Activated CD4-positive, alpha-beta T cell treated with anti-CD3 and anti-CD28 coated beads for 48 hours (primary cell): ENCODE data around the gene MICAL1.

ENCODE experiments used
- DNase-seq: peaks from one replicate; pipeline ENCODE4 v3.0.0-alpha.2; 2020

Gene MICAL1

DNA sequence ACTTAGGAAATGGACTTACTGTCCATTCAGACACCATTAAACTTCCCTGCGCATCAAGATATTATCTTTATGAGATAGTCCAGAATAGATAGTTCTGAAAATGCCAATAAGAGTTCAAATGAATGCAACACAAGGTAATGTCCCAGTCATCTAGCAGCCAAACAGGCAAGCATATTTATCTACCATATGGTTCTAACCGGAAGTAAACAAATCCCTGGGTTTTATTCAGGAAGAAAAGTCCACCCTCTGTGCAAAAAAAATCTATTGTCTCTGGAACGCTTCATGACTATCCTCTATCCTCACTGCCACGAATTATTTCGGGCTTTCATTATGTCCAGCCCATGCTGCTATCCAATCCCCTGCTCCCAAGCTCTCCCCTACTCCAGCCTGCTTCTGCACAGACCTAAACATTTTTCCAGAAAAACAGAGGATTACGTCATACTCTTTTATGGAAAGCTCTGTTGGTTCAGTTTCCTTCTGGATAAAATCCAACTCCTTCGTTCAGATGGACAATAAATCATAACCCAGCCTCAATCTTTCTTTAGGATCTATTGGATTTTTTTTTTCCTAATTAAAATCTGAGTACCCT is 26.6 kb downstream of the MICAL1 start:
- no peak for DNase-seq

DNA sequence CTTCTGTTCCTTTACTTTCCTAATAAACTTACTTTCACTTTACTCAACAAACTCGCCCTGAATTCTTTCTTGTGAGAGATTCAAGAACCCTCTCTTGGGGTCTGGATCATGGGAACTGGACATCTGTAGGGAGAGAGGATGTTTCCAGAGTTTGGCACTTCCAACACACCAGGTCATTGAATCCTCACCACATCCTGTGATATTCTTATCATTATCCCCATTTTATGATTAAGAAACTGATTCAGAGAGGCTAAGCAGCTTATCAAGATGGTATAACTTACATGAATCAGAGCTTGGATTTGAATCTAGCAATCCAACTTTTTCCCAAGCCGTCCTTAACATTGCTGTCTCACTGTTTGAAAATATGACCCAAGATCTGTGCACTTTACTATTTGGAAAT is 30.6 kb downstream of the MICAL1 start:
- no peak for DNase-seq

DNA sequence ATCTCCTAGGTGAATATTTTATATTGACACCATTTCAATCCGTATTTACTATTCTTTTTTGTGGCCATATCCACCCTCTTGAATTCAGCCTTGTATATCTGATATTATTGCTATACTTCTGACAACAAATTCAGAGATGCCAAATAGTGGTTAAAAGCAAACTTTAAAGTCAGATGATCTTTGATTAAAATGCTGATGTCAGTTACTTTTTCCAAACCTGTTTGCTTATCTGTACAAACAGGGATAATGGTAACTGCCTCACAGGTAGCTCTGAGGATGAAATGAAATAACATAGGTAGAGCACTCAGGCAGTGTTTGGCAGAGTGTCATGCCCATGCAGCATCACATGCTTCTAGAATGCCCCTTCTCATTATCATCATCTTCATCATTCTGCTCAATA is 34.4 kb downstream of the MICAL1 start:
- DNase-seq = no peak

DNA sequence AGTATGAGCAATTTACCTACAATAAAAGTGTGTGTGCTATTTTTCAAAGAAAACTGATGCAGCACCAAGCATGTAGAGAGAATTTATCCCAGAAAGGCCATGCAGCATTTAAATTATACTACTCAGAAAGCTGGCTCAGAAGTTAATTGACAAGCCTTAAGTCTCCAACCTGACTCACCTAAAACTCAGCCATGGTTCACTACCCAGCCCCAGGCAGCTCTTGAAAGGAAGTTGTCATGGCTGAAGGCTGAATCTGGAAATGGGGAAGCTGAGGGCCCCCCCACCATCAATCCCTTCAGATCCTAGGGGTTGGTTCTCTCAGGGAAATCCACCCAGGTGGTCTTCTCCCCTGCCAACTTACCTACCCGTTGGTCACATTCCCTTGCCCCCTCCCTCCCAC is 34.8 kb downstream of the MICAL1 start:
- no peak for DNase-seq

DNA sequence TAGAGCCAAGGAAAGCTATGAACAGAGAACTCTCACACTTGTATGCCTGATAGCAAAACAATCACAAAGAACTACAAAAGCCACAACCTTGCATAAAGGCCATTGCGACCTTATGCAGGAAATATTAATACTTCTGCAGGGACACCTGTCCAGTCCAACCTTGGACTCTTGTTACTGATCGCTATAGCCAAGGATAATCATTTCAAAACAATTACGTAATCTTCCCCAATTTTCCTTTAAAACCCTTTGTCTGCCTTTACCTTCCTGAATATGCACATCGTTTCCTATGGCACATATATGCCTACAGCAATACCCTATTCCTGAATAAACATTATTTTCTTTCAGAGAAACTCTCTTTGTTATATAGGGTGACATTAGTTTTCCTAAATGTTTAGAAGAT is 37.9 kb downstream of the MICAL1 start:
- DNase-seq = no peak

DNA sequence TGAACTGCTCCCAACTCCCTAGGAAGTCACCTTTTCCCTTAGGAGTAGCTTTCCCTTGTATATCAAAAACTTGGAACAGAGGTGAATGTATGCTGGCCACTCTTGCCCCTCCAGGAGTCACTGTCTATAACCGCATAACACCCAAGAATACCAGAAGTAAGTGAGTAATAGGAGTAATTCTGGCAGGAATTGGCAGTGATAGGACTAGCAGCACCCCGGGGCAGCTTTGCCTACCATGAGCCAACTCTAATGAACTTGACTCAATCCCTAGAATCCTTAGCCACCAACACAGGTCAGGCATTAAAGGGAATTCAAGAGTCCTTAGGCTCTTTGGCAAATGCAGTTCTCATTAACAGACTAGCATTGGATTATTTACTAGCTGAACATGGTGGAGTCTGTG is 44.5 kb downstream of the MICAL1 start:
- DNase-seq = no peak

DNA sequence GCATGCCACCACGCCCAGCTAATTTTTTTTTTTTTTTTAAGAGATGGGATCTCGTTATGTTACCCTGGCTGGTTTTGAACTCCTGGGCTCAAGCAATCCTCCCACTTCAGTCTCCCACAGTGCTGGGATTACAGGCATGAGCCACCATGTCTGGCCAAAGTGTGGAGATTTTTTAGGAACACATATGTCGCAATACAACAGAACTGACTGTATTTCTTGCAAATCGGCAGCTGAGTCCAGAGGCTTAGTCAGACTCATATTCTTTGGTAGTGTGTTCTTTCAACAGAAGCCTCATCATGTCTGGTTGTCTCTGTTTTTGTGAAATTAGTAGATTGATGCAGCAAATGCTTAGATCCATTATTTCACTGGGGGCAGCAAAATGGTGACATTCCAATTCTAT is 49.4 kb downstream of the MICAL1 start:
- no peak for DNase-seq

DNA sequence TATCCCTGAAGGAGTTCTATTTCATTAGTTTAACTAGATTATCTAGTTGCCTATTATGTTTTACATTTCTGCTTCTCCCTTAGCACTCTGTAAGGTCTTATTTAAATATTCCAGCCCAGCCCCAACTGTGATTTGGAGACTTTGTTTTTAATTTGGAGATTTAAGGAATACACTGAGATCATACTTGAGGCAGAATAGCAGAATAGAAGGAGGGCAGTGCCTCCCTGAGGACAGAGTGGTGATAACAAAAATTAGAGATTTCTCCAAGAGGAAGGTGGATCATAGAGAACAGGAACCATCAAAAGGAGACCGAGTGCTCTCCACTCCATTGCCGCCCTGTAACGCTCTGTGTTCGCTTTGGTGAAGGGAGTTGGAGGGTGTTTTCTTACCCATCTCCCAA is 58.6 kb downstream of the MICAL1 start:
- DNase-seq = no peak

DNA sequence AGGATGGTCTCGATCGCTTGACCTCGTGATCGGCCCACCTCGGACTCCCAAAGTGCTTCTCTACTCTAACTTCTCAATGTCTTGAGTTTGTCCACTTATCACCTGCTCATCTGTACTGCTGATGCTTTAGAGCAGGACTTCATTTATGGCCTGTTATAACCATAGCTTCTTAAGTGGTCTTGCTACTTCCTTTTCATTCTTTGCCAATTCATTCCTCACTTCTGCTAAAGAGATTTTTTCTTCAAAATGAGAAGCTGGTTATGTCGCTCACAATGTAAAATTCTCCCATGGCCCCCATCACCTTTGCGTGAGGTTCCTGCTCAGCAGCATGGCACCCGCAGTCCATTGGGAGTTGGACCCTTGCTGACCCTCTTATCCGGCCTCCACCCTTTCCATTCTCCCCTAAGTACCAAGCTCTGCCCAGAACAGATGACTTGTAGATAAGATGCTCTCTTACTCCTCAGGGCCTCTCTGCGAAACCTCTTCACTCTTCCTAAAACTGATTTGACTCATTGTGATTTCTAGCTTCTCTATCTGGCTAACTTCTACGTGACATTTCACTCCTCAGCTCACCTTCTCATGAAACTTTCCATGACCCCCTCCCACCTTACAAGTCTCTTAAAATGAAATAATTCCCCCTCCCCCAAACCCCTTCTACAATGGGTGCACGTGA is 59.4 kb downstream of the MICAL1 start:
- DNase-seq = no peak
